ENCODE measurements around the gene ARHGEF12.

Gene ARHGEF12

GRCh38 chr11:120316880-120317688 lies 19.1 kb upstream of the ARHGEF12 start:
- H3K4me3 ChIP-seq (ENCODE audit: low read depth, low read length) = no peak overlapping the region

- no peak overlapping the region for H3K4me3 ChIP-seq (ENCODE audit: low read depth, low read length)
Measured at GRCh38 chr11:120317689-120318480, 18.3 kb upstream of the ARHGEF12 start.

DNA sequence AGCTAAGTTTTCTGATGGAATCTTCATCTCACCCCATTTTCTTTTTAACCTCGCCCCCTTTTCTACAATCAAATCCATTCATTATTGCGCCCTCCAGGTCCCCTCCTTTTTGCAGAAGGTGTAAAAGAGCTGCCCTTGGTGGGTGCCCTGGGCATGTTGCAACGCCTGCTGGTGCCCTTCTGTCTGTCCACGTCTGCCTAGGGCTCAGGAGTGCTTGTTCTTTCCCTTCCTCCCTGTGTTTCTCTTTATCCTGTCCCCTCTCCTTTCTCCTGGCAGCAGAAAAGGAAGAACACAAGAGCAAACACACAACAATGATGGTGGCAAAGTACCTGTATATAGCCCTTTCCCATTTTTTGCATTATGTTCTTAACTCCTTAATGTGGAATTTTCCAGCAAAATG lies 17.3 kb upstream of the ARHGEF12 start:
- H3K4me3 ChIP-seq (ENCODE audit: low read depth, low read length) = no peak overlapping the region

- H3K4me3 ChIP-seq (ENCODE audit: low read depth, low read length) = peak within 1 kb of the TSS; percentile 66
Measured at GRCh38 chr11:120324932-120325810, 11.0 kb upstream of the ARHGEF12 start, which contains the start of gene TLCD5. Gene TLCD5, plus strand, starts transcription at chr11:120325299. Its CDS starts 2,143 bp downstream, at chr11:120327442.

DNA sequence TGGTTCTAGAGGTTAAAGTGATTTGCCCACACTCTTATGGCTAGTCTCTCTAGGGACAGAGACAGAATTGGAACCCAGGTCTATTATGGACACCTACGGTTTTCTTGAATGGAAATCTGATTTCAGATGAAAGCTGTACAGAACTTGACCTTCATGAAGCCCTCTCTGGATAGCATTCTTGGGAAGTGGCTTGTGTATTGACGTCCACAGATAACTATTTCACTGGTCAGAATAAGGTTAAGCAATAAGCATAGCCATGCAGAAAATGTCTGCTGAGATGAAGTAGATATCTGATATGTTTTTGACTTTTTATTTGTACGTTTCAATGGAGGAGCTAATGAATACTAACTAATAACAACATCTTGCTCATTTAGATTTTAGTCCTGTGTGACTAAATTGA lies 10.0 kb upstream of the ARHGEF12 start:
- H3K4me3 ChIP-seq (ENCODE audit: low read depth, low read length) = peak overlapping the region; percentile 66

GRCh38 chr11:120326845-120327281 lies 9.3 kb upstream of the ARHGEF12 start:
- no peak overlapping the region for H3K4me3 ChIP-seq (ENCODE audit: low read depth, low read length)

GRCh38 chr11:120327311-120327710 lies 8.9 kb upstream of the ARHGEF12 start:
- H3K4me3 ChIP-seq (ENCODE audit: low read depth, low read length) = no peak overlapping the region

DNA sequence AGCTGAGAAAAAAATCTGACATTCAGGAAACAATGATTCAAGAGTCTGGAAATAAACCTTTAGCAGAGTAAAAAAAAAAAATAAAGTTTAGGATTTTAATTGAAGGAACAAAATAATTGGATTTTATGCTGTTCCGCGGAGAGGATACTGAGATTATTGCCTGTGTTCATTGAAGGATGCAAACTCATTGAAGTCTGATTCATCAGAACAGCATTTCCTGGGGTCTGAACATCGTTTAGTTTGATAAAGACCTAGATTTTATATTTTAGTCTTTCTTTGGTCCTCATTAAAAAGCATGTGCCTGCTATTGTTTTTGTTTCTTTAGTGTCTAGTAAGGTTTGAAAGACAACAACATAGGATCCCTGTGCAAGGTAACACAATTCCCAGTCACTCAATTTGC lies 6.7 kb upstream of the ARHGEF12 start:
- no peak overlapping the region for H3K4me3 ChIP-seq (ENCODE audit: low read depth, low read length)

GRCh38 chr11:120330045-120330444 lies 6.2 kb upstream of the ARHGEF12 start:
- H3K4me3 ChIP-seq (ENCODE audit: low read depth, low read length) = no peak overlapping the region

GRCh38 chr11:120331301-120331996 lies 4.8 kb upstream of the ARHGEF12 start:
- no peak overlapping the region for H3K4me3 ChIP-seq (ENCODE audit: low read depth, low read length)

DNA sequence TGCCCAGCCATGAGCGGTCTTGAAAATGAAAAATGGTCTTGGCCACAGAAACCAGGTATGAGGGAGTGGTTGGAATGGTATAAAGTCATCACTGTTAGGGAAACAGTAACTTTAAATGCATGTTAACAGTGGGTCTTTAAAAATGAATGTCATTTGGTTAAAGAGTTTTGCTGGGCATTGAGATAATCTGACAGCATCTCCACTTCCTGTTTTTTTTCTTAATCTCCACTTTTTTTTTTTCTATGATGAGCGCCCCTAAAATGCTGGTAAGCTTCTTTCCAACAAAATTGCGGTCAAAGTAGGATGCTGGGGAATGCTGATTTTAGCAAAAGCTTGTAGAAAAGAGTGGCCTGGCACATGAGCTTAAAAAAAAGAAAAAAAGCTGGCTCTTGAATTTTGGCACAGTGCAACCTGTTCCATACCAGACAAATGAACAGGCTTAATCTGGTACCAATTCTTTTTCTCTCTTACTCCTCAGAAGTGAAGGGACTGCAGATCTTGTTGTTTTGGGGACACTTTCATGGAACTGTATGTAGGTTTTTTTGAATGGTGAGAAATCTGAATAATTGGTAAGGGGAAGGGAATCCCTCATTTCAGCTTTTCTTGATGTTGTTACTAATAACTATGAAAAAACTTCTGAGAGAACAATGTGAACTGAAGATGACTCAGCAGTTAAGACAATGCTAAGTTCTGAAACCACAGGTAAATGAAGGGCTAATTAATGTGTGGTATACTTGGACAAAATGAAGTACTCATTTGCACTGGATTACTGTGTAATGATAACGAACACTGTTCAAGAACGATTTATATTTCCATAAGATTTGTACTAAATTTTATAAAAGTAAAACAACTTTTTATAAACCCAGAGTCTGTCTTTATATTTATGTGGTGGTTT lies 3.1 kb upstream of the ARHGEF12 start:
- no peak overlapping the region for H3K4me3 ChIP-seq (ENCODE audit: low read depth, low read length)

- no peak overlapping the region for H3K4me3 ChIP-seq (ENCODE audit: low read depth, low read length)
Measured at GRCh38 chr11:120333801-120334200, 2.4 kb upstream of the ARHGEF12 start.

- no peak overlapping the region for H3K4me3 ChIP-seq (ENCODE audit: low read depth, low read length)
Measured at GRCh38 chr11:120334332-120334731, 1.9 kb upstream of the ARHGEF12 start.

DNA sequence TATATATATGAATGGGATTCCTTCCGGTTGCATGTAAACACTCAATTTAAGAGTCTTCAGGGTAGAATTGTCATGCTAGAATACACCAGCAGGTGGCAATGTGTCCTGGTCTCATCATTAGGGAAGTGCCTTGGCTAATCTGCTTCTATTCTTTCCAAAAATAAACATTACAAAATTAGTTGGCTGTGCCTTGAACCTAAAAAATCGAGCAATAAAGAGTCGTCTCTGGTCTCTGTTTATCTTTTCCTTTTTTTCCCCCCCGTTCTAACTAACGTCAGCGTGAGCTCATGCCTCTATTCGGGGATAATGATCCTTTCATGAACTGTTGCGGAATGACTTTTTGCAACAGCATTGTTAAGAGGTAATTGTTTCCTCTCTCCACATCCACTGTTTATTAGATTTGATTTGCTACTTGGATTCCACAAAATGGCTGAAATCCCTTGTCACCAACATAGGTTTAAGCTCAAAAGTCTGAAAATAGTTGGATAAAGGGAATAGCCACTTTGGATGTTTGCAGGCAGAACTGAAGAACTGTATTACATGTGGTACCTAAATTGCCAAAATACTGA lies 1.2 kb upstream of the ARHGEF12 start:
- H3K4me3 ChIP-seq (ENCODE audit: low read depth, low read length) = peak overlapping the region; percentile 67

DNA sequence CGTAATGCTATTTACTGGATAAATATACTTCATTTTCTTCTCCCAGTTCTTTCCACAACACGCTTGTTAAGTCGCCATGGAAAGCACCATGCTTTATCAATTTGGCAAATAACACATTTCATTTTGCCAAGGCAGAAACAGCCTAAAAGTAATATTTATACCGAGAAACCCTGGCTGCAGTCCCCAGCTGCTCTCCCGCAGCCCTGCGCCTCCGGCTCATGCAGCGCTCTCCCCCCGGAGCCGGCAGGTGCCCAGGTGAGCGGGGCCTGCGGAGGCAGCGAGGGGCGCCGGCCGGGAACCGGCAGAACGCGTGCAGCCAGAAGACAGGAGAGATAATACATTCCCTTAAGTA lies 681 bp upstream of the ARHGEF12 start:
- H3K4me3 ChIP-seq (ENCODE audit: low read depth, low read length) = peak overlapping the region; percentile 67

DNA sequence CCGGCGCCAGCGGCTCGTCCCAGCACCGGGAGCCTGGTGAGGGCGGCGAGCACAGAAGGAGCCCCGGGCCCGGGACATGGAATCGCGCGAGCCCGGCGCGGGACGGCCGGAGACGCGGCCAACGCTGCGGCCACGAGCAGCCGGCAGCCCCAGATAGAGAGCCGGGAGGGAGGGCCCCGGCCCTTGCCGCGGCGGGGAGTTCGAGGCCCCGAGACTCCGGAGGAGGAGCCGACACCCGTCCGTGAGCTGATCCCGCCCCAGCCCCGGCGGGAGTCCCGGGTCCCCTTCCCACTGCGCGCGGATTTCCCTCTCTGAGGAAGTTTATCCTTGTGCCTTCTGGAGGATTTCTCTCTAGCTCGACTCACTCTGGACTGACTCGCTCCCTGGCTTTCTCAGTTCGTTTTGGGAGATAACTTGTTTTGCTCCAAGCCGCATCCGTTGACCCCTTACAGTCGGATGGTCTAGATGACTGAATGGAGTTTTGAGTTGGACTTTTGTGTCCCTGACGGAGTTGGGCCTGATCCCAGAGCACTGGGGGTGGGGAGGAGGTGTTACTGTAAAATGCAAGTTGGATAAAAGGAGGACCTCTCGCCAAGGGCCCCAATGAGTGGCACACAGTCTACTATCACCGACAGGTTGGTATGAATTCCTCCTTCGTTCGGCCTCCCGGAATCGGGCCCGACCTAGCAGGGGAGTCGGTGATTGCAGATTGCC lies 585 bp downstream of the ARHGEF12 start:
- peak overlapping the region; percentile 67 for H3K4me3 ChIP-seq (ENCODE audit: low read depth, low read length)

DNA sequence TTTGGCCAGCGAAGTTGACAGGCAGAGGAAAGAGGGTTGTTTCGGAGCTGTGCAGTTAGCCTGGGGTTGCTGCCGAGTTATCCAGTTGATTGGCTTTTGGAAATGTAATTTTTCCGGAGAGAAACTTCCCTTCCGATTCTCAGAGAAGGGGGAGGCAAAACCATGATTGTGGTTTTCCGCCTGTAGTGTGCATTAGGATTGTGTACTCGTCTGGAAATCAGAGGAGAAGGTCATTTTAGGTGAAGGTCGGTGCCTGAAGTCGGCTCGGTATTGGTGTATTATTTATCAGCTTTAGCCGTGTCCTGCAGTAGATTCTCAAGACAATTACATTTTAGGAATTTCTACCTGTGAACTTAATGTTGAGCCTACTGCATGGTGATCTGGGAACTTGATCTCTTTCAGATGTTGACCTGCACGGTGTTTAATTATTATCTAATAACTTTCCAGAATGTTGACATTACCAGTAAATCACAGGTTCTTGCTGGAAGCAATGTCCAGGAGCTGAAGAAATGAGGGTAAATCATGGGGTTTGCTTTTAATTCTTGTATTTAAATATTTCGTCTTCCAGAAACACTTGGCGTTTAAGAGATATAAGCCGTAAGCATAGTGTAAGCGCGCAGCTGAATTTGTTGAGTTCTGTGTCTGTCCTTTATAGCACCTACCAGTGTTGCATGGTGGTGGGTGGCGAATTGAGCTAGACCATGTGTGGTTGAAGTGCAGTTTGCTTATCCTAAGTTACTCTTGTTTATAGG lies 1.3 kb downstream of the ARHGEF12 start:
- H3K4me3 ChIP-seq (ENCODE audit: low read depth, low read length) = peak overlapping the region; percentile 67
